ENCODE data around the gene IL10RA.

- TF ChIP-seq CTCF (IDR thresholded peaks at IDR 0.05 in 2 of 3, conservative IDR thresholded peaks at IDR 0.05 in 1 of 3; ENCODE audit: borderline replicate concordance in 1 of 3, insufficient read depth in 1 of 3, low read depth in 2 of 3, low read length in 2 of 3) = no peak
- TF ChIP-seq POLR2AphosphoS5 (IDR thresholded peaks at IDR 0.05; ENCODE audit: low read depth, low read length) = no peak
- no peak for TF ChIP-seq EZH2 (IDR thresholded peaks at IDR 0.05)
- no peak for TF ChIP-seq YY1 (IDR thresholded peaks at IDR 0.05; ENCODE audit: extremely low read depth, insufficient replicate concordance, low read depth, low read length)
- TF ChIP-seq MAX (IDR thresholded peaks at IDR 0.05) = no peak
- no peak for TF ChIP-seq SIN3A (IDR thresholded peaks at IDR 0.05; ENCODE audit: low read depth)
Measured at GRCh38 chr11:117940736-117941135, 45.5 kb upstream of the IL10RA start.

Measured in HCT116 (cell line).